Stimulated activated CD8-positive, alpha-beta memory T cell treated with anti-CD3 and anti-CD28 coated beads, Interleukin-7, amount 100 ng/mL, for 1 hour (primary cell): ENCODE results near the gene HEPACAM.

ENCODE experiments used
- DNase-seq, 2 donors: peaks; one replicate each; pipeline ENCODE4 v3.0.0-alpha.2; 2020; ENCODE audit warnings: low read depth in 2 of 2

Gene HEPACAM

DNA sequence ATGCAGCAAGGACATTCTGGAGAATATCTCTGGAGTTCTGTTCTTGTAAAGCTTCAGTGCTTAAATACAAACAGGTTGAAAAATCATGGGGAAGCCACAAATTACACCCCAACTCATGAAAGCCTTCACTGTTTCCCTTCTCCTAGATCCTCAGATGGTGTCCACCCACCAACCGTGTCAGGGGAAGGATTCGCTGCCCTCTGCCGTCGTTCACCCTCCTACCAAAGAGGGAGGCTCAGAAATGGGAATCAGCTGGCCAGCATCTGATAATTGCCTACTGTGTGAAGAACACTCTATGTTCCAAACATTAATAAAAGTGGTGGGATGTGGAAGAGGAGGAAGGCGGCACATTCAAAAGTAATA lies 7.4 kb upstream of the HEPACAM start:
- DNase-seq: no peak

DNA sequence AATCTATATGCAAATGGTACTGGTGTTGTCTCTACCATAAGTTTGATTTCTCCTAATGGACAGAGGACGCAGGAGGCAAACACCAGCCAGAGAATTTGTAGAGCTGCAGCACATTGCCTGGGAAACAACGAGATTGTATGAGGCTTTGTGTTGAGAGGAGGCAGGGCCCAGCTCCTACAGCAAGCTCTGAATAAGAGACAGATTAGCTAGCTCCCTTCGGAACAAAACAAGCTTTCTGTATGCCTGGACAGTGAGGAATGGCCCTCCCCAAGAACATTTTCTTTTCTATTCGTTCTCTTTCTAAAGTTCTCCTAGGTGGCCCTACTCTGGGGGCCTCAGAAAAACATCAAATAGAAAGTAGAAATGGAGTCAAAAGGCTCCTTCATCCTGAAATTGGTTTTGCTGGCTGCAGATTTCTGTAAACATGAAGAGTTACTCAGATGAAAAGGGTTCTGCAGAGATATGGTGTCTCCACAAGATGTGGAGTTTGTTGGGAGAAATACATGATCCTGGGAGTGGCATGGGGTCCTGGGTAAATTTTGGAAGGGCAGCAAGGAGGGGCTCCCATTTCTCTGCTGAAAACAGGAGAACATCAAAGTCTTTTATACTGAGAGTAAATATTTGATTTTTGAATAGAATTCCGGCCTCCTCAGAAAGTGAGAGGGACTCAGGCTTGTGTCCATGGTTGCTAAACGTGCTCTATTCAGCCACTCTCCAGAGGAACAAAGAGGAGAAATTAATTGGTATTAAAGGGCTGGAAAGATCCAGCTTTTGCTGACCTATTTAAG lies 6.8 kb upstream of the HEPACAM start:
- no peak for DNase-seq

- no peak for DNase-seq
Measured at GRCh38 chr11:124941703-124942102, 5.9 kb upstream of the HEPACAM start.

DNA sequence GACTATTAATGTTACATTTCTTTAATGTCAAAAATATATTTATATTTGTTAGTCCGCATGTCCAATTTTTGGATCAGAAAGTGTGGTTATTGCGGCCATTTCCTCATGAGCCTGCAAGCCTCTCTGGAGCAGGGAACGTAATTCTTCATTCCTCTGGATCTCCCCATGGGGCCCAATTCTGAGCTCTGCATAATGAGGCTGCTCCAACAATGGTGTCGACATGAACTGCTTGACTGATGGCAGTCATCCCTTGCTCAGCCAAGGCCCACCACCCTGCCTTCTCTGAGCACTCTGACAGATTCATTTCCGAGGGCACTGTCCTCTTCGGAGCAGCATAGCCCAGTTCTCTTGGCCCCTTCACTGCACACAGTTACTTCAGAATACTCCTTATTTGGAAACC lies 3.1 kb upstream of the HEPACAM start:
- no peak for DNase-seq

DNA sequence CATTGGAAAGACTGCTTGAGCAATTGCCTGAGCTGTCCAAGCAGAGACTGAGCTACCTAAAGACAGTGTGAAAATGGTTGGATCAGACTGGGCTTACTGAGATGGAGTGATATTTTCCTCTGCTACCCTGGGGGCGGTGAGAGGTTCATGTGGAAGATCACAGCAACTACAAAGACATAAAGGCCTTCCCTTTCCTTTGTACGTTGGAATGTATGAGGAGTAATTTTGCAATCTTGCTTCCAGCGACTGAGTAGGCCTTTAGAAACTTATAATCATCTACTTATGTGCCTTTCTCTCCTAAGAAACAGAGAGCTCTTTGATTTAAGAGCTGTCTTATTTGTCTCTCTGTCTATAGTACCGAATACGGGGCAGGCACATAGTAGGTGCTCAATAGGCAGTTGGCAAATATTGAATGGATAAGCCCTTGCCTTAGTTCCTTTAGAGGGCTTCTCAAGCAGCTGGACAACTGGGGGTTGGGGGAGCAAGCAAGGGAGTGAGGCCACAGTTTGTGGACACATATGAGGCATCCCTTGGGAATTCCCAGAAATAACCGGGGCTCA lies 2.4 kb upstream of the HEPACAM start:
- DNase-seq: no peak

GRCh38 chr11:124937336-124937935 lies 1.6 kb upstream of the HEPACAM start:
- no peak for DNase-seq

GRCh38 chr11:124934862-124935547 lies 842 bp downstream of the HEPACAM start:
- DNase-seq: no peak

GRCh38 chr11:124930799-124931198 lies 5.0 kb downstream of the HEPACAM start:
- DNase-seq: no peak

GRCh38 chr11:124928942-124929665 lies 6.7 kb downstream of the HEPACAM start:
- no peak for DNase-seq

- no peak for DNase-seq
Measured at GRCh38 chr11:124923296-124923695, 12.6 kb downstream of the HEPACAM start.

DNA sequence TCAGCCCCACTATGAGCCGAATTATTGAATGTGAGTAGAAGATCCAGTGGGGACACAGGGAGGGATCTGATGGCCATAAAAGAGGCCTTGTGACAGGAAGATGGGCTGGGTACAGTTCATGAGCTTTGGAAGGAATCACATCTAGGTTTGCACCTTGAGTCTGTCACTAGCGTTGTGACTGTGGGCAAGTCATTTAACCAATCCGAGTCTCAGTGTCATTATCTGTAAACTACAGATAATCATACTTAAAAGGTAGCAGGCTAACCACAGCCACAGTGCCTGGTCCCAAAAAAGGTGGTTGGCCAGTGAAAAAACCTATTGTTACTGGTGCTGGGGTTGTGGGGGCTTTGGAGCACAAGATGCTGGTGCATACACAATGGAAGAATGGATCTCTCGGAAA lies 13.0 kb downstream of the HEPACAM start:
- DNase-seq: no peak

DNA sequence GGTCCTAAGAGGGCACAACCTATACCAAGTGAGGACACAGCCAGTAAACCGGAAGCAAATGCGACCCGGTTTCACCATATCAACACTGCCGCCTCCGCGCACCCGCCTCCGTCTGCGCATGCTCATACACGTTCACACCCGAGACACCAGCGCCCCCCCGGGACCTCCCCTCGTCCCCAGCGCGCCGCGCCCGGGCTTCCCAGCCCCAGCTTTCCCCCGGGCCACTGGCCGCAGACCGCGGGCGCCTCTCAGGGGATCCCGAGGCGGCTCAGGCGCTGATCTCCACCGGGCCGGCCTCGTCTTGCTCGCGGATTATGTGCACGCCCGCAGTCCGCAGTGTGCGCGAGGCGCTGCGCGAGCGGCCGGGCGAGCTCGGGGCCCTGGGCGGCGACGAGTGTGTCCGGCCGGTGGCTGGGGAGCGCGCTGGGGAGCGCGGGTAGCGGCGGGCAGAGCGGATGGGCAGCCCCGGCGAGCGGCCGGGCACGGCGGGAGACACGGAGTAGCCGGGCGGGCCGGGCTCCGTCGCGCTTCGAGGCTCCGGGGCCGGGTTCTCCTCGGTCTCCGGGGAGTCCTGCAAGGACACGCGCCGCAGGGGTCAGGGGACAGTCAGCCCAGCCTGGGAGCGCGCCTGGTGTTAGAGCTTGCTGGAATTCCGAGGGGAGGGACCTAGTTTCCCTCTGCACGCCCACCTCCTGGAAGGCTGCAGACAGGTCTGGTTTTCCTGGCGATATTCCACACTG lies 14.8 kb downstream of the HEPACAM start:
- peak; percentile 57 for DNase-seq

- DNase-seq: no peak
Measured at GRCh38 chr11:124920356-124920755, 15.5 kb downstream of the HEPACAM start.

- DNase-seq: no peak
Measured at GRCh38 chr11:124919898-124920297, 15.9 kb downstream of the HEPACAM start.

GRCh38 chr11:124918950-124919349 lies 16.9 kb downstream of the HEPACAM start, which contains the start of gene HEPN1:
TSS of gene HEPN1 (plus strand) at chr11:124919250.
- no peak for DNase-seq

GRCh38 chr11:124917115-124917637 lies 18.7 kb downstream of the HEPACAM start:
- DNase-seq: no peak

DNA sequence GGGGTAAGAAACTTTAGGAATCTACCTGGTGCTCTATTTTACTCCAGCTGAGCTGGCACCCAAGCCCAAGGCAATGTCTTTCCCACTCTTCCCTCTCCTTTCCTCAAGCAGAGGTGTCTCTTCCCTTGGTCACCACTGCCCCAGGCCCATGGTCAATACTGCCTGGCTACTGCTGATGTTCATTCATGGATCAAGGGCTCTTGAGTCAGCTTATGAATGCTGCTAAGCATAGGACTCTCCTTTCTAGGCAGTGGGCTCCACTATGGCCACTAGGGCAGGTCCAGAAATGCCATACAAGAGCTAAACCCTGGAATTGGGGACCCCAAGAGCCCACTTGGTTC lies 19.5 kb downstream of the HEPACAM start:
- DNase-seq: no peak

- no peak for DNase-seq
Measured at GRCh38 chr11:124915541-124916369, 20.1 kb downstream of the HEPACAM start.

DNA sequence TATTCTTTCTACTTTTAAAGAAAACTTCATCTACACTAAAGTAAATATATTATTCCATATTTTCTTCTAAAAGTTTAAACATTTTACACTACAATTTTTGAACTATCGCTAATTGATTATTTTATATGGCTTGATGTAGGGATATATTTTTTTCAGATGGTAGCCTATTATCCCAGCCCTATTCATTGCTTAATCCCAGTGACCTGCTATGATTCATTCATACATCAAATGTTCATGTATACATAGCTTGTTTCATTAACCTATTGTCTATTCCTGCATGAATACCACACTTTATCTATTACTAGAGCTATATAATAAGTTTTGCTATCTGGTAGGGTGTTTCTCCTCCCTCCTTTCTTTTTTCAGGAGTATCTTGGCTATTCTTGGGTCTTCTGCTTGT lies 33.2 kb downstream of the HEPACAM start:
- no peak for DNase-seq

- DNase-seq: no peak
Measured at GRCh38 chr11:124900464-124900863, 35.4 kb downstream of the HEPACAM start.
